H1 (cell line): Measurements from ENCODE around the gene MAP3K14. TPM values are rescaled to one million over a fixed set of nuclear protein-coding genes. Genes with fewer than 3 reads are reported as not detected.

Experiments used
- CEBPB ChIP-seq: IDR thresholded peaks from 2 replicates; pipeline ENCODE4 v1.6.1; 2012; ENCODE audit warnings: low read depth, low read length
- CHD2 ChIP-seq: IDR thresholded peaks from 2 replicates; pipeline ENCODE4 v1.6.1; 2012; ENCODE audit warnings: low read length, improper control_type of control experiment
- HDAC2 ChIP-seq, 2 experiments: fragments of 300-600 bp in 1 of 2; sonication (generic) in 1 of 2; IDR thresholded peaks; 2 replicates each; pipeline ENCODE4 v1.6.1; 2011 to 2012; ENCODE audit warnings: low read depth in 2 of 2, low read length in 2 of 2, mild to moderate bottlenecking in 2 of 2, moderate library complexity in 2 of 2, borderline replicate concordance in 1 of 2, inconsistent platforms in 1 of 2
- JUN ChIP-seq: IDR thresholded peaks from 2 replicates; pipeline ENCODE4 v1.6.1; 2011; ENCODE audit warnings: low read depth, mild to moderate bottlenecking, improper control_type of control experiment, low read length
- NRF1 ChIP-seq: IDR thresholded peaks from 2 replicates; pipeline ENCODE4 v1.6.1; 2011; ENCODE audit warnings: mild to moderate bottlenecking, low read depth, low read length, improper control_type of control experiment
- SAP30 ChIP-seq: fragments of 300-600 bp; sonication (generic); IDR thresholded peaks from 2 replicates; pipeline ENCODE4 v1.7.1; 2012; ENCODE audit warnings: low read length, moderate library complexity, mild to moderate bottlenecking, inconsistent platforms; ENCODE audit not compliant: insufficient read depth, insufficient replicate concordance
- TCF12 ChIP-seq: IDR thresholded peaks from 2 replicates; pipeline ENCODE4 v1.6.1; 2011; ENCODE audit warnings: low read depth, mild to moderate bottlenecking, low read length
- polyA plus RNA-seq, 7 experiments: library from polyadenylated mRNA; depleted of rRNA in 3 of 7; stranded (reverse) in 5 of 7; unstranded in 2 of 7; fragments of >200 nt in 5 of 7; fragments of 200-250 nt in 2 of 7; gene quantifications; 1 replicate in 5 of 7; 2 replicates in 1 of 7; 4 replicates in 1 of 7; pipeline versions ENCODE4 v1.2.1 to v1.2.3, GENCODE V29; 2011 to 2013; ENCODE audit warnings: missing spikeins in 2 of 7, mixed read lengths in 2 of 7
- total RNA-seq: library from RNA; stranded (reverse); fragmentation: NEBNext Ultra II Directional; extraction: Animal tissue kit (Norgen Biotek cat#: 25700); gene quantifications from 2 replicates; pipeline ENCODE4 v1.2.1, GENCODE V29; 2021

MAP3K14 gene
- total and polyA plus RNA-seq, 2 of the 8 experiments (the other 6 are each of a cell fraction or from before 2014, with no cell fraction given) = 5.2 to 6.1 TPM

DNA sequence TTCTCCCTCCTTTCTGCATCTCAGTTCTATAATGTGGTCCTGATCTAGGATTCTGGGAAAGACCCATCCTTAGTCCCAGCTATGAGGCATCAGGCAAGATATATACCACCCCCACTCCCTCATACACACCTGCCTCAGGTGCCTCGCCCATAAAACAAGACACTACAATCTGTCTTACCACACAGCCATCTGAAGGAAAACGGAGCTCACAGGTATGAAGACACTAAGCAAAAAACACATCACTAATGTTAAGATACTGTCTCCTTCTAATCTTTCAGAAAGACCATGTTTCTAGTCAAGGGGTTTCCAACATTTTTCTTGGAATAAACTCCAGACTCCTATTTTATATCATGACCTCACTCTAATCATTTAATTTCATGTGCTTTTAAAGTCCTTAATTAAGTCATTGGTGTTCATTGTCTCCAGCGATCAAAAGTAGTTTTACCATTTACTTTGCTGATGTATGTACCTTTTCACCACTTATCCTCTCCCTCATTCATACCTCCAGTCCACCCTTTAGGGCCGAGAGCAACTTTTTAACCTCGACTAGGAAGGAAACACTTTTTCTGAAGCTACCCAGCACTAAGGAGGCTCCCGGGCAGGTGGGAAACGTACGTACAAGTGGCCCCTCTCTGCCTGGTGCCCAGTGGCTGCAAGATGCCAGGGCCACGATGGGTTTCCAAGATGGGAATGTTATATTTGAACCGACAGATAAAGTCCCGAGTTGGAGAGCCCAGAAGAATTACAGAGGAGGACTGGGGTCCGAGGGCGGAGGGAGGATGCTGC is 979 bp downstream of the MAP3K14 start (continued):
- TF ChIP-seq JUN (no peak), CEBPB (no peak), HDAC2 (IDR thresholded peaks at IDR 0.05; ENCODE audit: borderline replicate concordance in 1 of 2, low read depth in 2 of 2, low read length in 2 of 2) (no peak), SAP30 (no peak), CHD2 (no peak), NRF1 (no peak), TCF12 (no peak)
- TF ChIP-seq, all 59 proteins: peak for 0
